Esophagus muscularis mucosa (tissue), 4 donors: ENCODE measurements around the gene GSG1L. TPM values are rescaled to one million over a fixed set of nuclear protein-coding genes. Genes with fewer than 3 reads are reported as not detected.

ENCODE experiments used
- DNase-seq: peaks from one replicate; pipeline ENCODE4 v3.0.0-alpha.2; 2017; ENCODE audit errors: extremely low spot score
- H3K27ac ChIP-seq, 4 donors: fragments of 200-600 bp; sonication (generic); replicated peaks in 1 of 4; 1 replicate in 3 of 4; 2 replicates in 1 of 4; pipeline ENCODE4 v1.5.1; 2016 to 2019; ENCODE audit warnings: mild to moderate bottlenecking in 1 of 4
- H3K27me3 ChIP-seq, 4 donors: fragments of 200-600 bp; sonication (generic); one replicate each; pipeline versions ENCODE4 v1.5.1 to v1.6.0; 2016 to 2019
- H3K36me3 ChIP-seq, 4 donors: fragments of 200-600 bp; sonication (generic); one replicate each; pipeline ENCODE4 v1.5.1; 2016 to 2019
- H3K4me1 ChIP-seq, 4 donors: fragments of 200-600 bp; sonication (generic); one replicate each; pipeline ENCODE4 v1.5.1; 2016 to 2019
- H3K4me3 ChIP-seq, 4 donors: fragments of 200-600 bp; sonication (generic); 1 replicate in 2 of 4; 2 replicates in 2 of 4; pipeline ENCODE4 v1.5.1; 2016 to 2019; ENCODE audit warnings: mild to moderate bottlenecking in 4 of 4, moderate library complexity in 1 of 4
- H3K9me3 ChIP-seq, 4 donors: fragments of 200-600 bp; sonication (generic); 1 replicate in 3 of 4; 2 replicates in 1 of 4; pipeline ENCODE4 v1.5.1; 2016 to 2019
- EP300 ChIP-seq: sonication (generic); formaldehyde crosslinking; IDR thresholded peaks from one replicate; pipeline ENCODE4 v1.6.1; 2017; ENCODE audit warnings: antibody characterized with exemption
- POLR2A ChIP-seq: fragments of 450-650 bp; IDR thresholded peaks from one replicate; pipeline ENCODE4 v1.6.1; 2017; ENCODE audit warnings: antibody characterized with exemption, moderate library complexity, mild to moderate bottlenecking, low read depth
- POLR2AphosphoS5 ChIP-seq, 2 donors: sonication (generic); formaldehyde crosslinking; IDR thresholded peaks; one replicate each; pipeline ENCODE4 v1.6.1; 2017; ENCODE audit warnings: antibody characterized with exemption in 2 of 2
- WGBS: methylation state at CpG from one replicate; pipeline ENCODE4 v1.1.5; 2018; 5-methylcytosine and 5-hydroxymethylcytosine counted together
- intact Hi-C: fragments of 100-400 bp; cut with DNase I; formaldehyde crosslinking; loops from one replicate; pipeline ENCODE4 v1.15.1; 2023
- total RNA-seq, 4 donors: library from RNA; depleted of rRNA; stranded (reverse); fragments of >200 nt; gene quantifications; one replicate each; pipeline versions ENCODE4 v1.1.0 to v1.2.1, GENCODE V29; 2016
- TF ChIP-seq, protein P1 (sequence below), 3 experiments: fragments of 200-600 bp in 2 of 3; fragments of 450-650 bp in 1 of 3; sonication (generic) in 2 of 3; IDR thresholded peaks; one replicate each; pipeline ENCODE4 v1.5.1; 2017 to 2019; ENCODE audit warnings: antibody characterized with exemption in 3 of 3, mild to moderate bottlenecking in 2 of 3, moderate library complexity in 1 of 3

Gene GSG1L
- total RNA-seq, 4 donors from 2014 or later, result 0.19 to 0.83 TPM; not detected in 2

DNA sequence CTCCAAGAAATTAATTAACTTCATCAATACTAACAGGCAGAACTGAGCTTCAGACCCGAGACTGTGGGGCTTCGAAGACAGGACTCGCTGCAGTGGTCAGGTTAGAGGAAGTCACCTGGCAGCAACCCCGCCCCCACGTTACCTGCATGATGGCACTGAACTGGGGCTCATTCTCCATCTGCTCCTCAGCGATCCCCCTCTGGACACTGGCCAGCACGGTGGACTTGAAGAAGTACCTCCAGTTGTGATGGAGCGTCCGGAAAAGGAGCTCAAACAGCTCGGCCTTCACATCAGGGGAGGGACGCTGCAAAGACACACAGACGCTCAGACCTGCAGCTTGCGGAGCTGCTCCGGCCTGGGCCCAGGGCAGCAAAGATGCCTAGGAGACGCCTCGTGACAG lies 40.9 kb upstream of the GSG1L start:
- intact Hi-C loops, result no loop called here
- no peak for DNase-seq
- Histone ChIP-seq H3K27ac (no peak overlapping the region), H3K4me1 (no peaks in the 10 kb centered on the region), H3K9me3 (no peaks in the 10 kb centered on the region), H3K27me3 (no peaks in the 10 kb centered on the region), H3K4me3 (no peak overlapping the region), H3K36me3 (peaks cover 73 to 100% (median 98%) of the 10 kb centered on the region in 4 donors)
- TF ChIP-seq POLR2A (no peak), EP300 (no peak), POLR2AphosphoS5 (IDR thresholded peaks at IDR 0.05) (no peak)
- TF ChIP-seq, protein P1, sequence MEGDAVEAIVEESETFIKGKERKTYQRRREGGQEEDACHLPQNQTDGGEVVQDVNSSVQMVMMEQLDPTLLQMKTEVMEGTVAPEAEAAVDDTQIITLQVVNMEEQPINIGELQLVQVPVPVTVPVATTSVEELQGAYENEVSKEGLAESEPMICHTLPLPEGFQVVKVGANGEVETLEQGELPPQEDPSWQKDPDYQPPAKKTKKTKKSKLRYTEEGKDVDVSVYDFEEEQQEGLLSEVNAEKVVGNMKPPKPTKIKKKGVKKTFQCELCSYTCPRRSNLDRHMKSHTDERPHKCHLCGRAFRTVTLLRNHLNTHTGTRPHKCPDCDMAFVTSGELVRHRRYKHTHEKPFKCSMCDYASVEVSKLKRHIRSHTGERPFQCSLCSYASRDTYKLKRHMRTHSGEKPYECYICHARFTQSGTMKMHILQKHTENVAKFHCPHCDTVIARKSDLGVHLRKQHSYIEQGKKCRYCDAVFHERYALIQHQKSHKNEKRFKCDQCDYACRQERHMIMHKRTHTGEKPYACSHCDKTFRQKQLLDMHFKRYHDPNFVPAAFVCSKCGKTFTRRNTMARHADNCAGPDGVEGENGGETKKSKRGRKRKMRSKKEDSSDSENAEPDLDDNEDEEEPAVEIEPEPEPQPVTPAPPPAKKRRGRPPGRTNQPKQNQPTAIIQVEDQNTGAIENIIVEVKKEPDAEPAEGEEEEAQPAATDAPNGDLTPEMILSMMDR (IDR thresholded peaks at IDR 0.05), result no peak
- 92% methylated on average over 16 of the region's 16 CpGs for WGBS

DNA sequence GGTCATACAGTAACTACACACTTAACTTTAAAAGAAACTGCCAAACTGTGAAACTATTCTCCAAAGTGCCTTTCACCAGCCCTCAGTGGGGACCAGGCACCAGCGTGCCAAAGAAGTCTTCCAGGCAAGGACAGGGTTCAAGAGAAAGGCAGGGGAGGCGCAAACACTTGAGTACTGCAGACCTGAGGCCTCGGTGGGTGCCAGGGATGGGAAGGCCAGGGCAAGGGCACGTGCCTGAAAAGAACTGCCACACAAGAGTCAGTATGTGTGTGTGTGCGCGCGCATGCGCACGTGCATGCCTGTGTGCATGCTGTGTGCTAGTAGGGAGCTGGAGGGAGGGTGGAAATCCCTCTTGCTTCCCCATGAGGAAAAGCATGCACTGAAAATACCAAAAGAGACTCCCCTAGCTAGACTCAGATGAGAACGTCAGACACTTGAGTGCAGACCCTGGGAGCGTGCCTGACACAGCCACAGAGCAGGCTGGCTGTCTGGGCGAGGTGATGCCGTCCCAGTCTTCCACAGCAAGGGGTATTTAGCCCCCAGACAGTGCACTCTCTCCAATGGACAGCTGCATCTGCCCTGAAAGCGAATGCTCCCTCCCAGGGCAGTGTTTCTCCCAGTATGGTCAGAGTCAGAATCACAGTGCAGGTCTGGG lies 40.1 kb upstream of the GSG1L start:
- no peak overlapping the region for H3K27ac ChIP-seq
- H3K27me3 ChIP-seq, result no peaks in the 10 kb centered on the region
- H3K4me3 ChIP-seq, result no peak overlapping the region
- 88% methylated on average over 11 of the region's 14 CpGs for WGBS
- no peaks in the 10 kb centered on the region for H3K4me1 ChIP-seq
- intact Hi-C loops, result no loop called here
- TF ChIP-seq POLR2AphosphoS5 (IDR thresholded peaks at IDR 0.05), result no peak
- TF ChIP-seq POLR2A, result no peak
- TF ChIP-seq, protein P1 (IDR thresholded peaks at IDR 0.05), result no peak
- no peak for TF ChIP-seq EP300
- peaks cover 81 to 100% (median 99%) of the 10 kb centered on the region in 4 donors for H3K36me3 ChIP-seq
- DNase-seq, result no peak
- H3K9me3 ChIP-seq, result no peaks in the 10 kb centered on the region

DNA sequence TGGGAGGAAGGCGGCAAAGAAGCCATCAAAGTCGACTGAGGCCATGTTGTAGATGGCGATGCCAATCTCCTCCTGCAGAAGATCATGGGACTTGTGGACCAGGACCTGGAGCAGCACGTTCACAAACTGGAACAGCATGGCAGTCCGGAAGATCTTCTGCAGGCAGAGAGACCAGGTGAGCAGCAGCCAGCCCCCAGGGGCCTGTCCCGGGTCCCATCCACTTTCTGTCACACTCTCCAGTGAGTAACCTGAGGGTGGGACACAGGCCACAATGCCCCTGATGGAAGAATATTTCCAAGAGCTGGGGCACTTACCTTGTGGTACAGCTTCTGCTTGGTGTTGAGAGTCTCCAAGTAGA lies 38.0 kb upstream of the GSG1L start:
- H3K4me3 ChIP-seq, result no peak overlapping the region
- DNase-seq, result no peak
- no peaks in the 10 kb centered on the region for H3K4me1 ChIP-seq
- TF ChIP-seq POLR2AphosphoS5 (IDR thresholded peaks at IDR 0.05) (no peak), POLR2A (no peak), EP300 (no peak)
- TF ChIP-seq, protein P1 (IDR thresholded peaks at IDR 0.05), result no peak
- no peaks in the 10 kb centered on the region for H3K27me3 ChIP-seq
- no peaks in the 10 kb centered on the region for H3K9me3 ChIP-seq
- intact Hi-C loops, result no loop called here
- peaks cover 86 to 100% (median 96%) of the 10 kb centered on the region in 4 donors for H3K36me3 ChIP-seq
- no peak overlapping the region for H3K27ac ChIP-seq
- WGBS, result 100% methylated on average over 6 of the region's 6 CpGs

DNA sequence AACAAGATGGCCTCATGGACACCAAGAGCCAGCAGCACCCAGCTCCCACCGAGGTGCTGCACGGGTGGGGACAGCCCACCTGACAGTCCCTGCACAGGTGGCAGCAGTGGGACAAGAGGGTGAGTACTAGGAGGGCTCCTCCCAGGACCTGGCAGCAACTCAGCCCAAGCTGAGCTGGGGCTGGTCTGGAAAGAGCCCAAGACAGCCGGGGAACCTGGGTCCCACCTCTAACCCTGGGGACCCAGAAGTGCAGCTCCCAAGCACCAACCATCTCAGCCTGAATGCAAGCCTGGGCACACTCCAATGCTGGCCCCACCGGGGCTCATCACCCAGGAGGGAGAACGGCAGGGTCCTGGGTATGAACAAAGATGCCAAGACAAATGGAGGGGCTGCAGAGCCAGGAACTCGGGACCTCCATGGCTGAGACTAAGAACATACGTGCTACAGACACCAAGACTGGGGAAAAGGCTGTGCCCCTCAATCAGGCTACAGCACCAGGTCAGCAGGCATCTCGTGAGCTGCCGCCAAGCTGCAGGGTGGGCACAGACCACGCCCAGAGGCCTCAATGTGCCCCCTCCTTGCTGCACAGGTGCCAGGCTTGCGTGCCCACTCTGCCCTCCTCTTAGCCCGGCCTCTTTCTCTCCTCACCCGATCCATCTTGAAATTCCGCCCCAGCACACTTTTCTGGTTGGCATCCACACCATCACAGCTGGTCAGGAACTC lies 37.5 kb upstream of the GSG1L start:
- H3K9me3 ChIP-seq, result no peaks in the 10 kb centered on the region
- H3K27ac ChIP-seq, result no peak overlapping the region
- H3K27me3 ChIP-seq, result no peaks in the 10 kb centered on the region
- peaks cover 80 to 100% (median 91%) of the 10 kb centered on the region in 4 donors for H3K36me3 ChIP-seq
- intact Hi-C loops, result no loop called here
- no peak for DNase-seq
- H3K4me1 ChIP-seq, result no peaks in the 10 kb centered on the region
- H3K4me3 ChIP-seq, result no peak overlapping the region
- TF ChIP-seq EP300 (no peak), POLR2AphosphoS5 (IDR thresholded peaks at IDR 0.05) (no peak), POLR2A (no peak)
- TF ChIP-seq, protein P1 (IDR thresholded peaks at IDR 0.05), result no peak
- WGBS, result 95% methylated on average over 9 of the region's 14 CpGs
